H1 (cell line): ENCODE data around the gene FMNL2. TPM values are rescaled to one million over a fixed set of nuclear protein-coding genes. Genes with fewer than 3 reads are reported as not detected.

Experiments used
- polyA plus RNA-seq, 7 experiments: library from polyadenylated mRNA; depleted of rRNA in 3 of 7; stranded (reverse) in 5 of 7; unstranded in 2 of 7; fragments of >200 nt in 5 of 7; fragments of 200-250 nt in 2 of 7; gene quantifications; 1 replicate in 5 of 7; 2 replicates in 1 of 7; 4 replicates in 1 of 7; pipeline versions ENCODE4 v1.2.1 to v1.2.3, GENCODE V29; 2011 to 2013; ENCODE audit warnings: missing spikeins in 2 of 7, mixed read lengths in 2 of 7
- total RNA-seq: library from RNA; stranded (reverse); fragmentation: NEBNext Ultra II Directional; extraction: Animal tissue kit (Norgen Biotek cat#: 25700); gene quantifications from 2 replicates; pipeline ENCODE4 v1.2.1, GENCODE V29; 2021
- TF ChIP-seq, protein P1 (sequence below): IDR thresholded peaks from 2 replicates; pipeline ENCODE4 v1.6.1; 2011; ENCODE audit warnings: low read length, improper control_type of control experiment

Gene FMNL2
- total and polyA plus RNA-seq, 2 of the 8 experiments (the other 6 are each of a cell fraction or from before 2014, with no cell fraction given) = 15.5 to 45.1 TPM

DNA sequence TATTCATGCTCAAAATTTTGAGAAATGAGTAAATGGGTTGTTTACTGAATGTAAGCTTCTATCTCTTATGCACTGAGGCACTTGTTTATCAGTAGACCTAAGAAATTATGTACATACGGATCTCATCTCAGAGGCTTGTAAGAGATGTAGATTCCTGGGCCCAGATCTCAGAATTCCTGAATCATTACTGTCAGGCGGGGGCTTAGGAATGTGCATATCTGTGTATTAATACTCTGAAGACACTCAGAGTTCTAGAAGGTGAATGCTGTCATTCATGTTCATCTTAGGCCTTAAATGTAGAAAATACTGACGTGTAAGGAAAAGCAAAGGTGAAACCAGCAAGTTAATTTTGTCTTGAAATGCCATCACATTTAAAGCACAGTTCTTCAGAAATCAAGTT lies 169.6 kb downstream of the FMNL2 start (continued):
- TF ChIP-seq, protein P1, sequence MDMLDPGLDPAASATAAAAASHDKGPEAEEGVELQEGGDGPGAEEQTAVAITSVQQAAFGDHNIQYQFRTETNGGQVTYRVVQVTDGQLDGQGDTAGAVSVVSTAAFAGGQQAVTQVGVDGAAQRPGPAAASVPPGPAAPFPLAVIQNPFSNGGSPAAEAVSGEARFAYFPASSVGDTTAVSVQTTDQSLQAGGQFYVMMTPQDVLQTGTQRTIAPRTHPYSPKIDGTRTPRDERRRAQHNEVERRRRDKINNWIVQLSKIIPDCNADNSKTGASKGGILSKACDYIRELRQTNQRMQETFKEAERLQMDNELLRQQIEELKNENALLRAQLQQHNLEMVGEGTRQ = no peak
